GM21447 (cell line): ENCODE measurements around the gene COA5.
"Not testable (repeated sequence)": the region's sequence is repeated elsewhere in the genome, so short reads cannot be mapped to it uniquely, and the experiment has no call there.

Experiments
- ATAC-seq: cut with Tn5 transposase; IDR thresholded peaks from one replicate; pipeline ENCODE4 v1.9.1; 2021; ENCODE audit not compliant: unreplicated experiment

The COA5 gene

GRCh38 chr2:98607104-98607503 lies 1.2 kb downstream of the COA5 start:
- no peak for ATAC-seq

DNA sequence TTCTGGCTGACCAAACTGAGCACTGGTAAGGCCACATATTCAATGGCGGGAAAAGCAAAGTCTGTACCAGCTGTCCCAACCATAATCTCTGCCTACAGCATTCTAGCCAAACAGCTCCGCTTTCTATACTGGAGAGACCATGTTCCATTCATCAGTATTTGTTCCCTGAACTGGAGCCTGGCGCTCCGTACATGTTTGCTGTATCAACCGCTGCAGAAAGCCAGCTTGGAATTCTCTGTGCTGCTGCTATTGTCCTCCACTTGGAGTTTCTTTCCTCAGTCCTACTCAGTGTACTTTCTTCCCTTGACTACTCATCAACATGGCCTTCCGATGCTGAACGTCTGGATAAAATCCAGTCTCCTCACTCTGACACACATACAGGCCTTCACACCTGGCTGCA lies 1.9 kb downstream of the COA5 start:
- no peak for ATAC-seq

DNA sequence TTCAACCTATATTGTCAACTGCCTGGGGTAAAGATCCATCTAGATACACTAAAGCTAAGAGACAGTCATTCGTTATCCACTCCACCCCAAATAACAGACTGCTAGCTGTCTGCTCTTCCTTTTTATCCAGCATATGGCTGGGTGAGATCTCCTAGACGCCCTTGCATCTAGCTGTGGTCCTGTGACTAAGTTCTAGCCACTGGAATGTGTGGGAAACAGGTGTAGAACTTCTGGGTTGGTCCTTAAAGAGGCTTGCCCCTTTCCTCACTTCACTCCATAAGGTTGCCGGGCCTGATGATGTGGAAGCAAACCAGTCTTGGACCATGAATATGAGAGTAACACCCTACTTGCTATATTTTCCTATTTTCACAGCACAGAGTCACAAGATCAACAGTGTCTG lies 3.2 kb downstream of the COA5 start:
- no peak for ATAC-seq

- no peak for ATAC-seq
Measured at GRCh38 chr2:98604547-98604946, 3.8 kb downstream of the COA5 start.

- ATAC-seq = no peak
Measured at GRCh38 chr2:98601532-98602132, 6.7 kb downstream of the COA5 start.

DNA sequence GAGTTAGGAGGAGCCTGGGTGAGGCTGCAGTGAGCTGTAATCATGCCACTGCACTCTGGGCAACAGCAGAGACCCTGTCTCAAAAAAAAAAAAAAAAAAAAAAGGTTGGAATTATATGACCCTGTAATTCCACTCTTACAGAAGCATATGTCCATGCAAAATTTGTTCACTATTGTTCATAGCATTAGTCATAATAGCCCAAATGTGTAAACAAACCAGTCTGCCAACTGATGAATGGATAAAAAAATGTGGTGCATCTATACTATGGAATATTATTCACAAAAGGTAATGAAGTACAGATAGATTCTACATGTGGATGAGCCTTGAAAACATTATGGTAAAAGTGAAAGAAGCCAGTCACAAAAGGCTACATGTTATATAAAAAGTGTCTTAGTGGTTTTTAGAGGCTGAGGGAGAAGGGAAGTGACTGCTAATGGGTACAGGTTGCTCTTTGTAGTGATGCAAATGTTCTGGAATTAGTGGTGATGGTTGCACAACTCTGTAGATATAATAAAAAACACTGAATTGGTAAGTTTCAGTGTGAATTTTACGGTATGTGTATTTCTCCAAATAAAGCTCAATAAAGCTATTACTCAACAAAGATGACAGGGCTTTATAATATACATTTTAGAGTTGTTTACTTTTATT lies 9.4 kb downstream of the COA5 start:
- ATAC-seq = no peak

- not testable (repeated sequence) for ATAC-seq
Measured at GRCh38 chr2:98594665-98595064, 13.6 kb downstream of the COA5 start.

GRCh38 chr2:98592565-98592964 lies 15.7 kb downstream of the COA5 start:
- no peak for ATAC-seq

DNA sequence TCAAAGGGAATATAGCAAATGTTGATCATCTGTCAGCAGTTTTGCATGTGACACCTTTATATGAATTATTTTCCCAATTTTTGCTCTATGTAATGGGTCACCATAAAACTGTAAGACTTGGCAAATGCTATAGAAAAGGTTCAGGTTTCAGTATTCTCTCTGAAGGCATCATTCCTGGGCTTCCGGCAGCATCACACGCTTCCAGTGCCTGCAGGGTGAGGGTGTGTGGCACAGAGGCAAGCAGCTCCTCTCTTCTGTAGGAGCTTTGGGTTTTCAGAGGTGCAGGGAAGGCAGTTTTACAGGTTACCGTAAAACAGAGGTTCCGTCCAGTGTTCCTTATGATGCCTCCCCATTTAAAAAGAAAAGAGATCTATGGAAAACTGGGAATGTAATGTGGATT lies 18.8 kb downstream of the COA5 start:
- no peak for ATAC-seq

DNA sequence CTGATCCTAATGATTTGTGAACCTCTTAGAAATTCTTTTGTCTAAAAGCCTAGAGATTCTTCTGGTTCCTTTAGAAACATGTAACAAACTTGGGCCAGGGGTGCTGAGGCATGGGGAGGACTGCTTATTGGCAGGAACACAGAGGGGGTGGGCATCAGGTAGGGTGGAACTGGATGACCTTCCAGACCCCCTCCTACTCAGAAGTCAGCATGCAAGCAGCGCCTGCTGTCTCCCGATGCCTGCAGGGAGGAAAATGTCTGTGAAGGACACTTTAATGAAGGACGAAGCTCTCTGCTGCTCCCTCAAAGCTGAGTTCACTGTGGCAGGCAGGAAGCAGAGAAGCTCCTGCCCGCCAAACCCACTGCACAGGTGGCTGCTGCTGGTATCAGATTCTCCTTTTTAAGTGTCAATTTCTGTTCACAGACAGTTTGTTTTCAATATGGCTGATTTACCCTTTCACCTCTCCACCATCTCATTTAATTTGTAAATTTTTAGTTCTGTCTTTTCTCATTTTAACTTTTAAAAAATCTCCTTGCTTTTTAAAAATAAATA lies 19.4 kb downstream of the COA5 start:
- no peak for ATAC-seq

DNA sequence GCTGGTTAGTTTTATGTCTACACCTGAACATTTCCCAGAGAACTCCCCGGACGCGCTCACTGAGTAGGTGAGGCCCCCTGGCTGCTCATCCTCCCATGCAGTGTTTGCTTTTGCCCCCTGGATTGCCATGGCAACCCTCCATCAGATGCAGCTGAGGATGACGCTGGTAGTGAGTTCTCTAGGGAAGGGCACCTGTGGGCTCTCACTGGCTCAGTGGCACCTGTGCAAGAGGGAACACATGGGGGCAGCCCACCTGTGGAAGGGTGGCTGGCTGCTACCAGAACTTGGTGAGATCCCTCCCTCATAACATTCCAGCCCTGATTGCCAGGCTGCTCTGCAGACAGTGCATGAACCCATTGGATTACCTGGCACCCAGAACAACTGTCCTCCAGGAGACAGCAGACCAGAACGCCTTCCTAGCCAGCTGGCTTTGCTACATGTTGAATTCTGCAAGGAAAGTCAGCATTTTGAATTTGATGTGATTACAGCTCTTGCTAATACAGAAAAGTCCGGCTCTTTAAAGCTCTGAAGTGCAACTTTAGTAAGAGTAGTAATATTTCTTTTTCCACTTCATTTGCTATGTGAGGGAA lies 21.7 kb downstream of the COA5 start:
- no peak for ATAC-seq

DNA sequence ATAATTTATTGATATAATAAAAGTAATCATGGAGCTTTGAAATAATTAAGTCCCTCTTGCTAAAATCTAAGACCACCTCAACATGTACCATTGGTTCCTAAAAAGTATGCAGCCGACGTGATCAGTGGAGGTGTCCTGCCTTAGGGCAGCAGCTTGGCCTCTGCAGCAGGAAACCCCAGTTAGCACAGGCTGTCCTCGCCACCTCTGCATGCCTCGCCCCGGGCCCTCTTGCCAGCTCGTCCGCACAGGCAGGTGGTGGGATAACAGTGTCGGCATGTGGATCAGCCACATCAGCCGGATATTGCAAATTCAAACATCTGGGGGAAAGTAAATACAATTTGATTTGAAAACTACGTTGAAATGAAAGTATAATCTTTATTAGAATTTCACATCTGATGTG lies 22.9 kb downstream of the COA5 start:
- ATAC-seq = no peak

DNA sequence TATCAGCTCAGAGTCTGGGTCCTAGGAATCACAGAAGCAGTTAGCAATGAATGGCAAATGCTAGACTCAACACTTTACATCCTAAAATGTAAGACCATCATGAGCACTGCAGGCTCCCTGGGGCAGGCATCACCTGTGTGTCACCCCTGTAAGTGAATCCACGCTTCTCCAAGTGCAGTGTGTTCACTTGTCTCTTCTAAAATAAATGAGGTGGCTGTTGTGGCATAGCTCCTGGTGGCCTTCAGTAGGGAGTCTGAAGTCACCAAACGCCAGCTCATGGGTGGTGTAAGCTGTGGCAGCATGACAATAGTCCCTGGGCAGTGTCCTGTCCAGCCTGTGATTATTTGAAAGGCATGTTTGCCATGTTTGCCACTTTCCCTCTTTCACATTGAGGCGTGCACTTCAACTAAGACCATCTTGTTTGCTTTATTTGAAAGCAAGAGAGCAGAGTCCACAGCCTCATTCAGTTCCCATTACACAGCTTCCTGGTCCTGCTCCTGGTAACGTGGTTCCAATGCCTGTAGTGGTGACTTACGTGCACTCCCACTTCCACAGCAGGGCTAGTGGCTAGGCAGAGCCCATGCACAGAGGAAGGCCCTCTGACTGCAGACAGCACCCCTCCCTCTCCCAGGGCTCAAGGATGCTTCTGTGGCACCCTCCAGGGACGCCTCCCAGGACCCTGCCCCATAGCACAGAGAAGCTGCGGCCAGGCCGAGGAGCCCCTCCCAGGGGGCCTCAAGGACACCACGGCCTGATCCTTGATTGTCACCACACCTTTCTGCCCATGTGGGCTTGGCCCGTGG lies 24.3 kb downstream of the COA5 start:
- ATAC-seq = no peak

DNA sequence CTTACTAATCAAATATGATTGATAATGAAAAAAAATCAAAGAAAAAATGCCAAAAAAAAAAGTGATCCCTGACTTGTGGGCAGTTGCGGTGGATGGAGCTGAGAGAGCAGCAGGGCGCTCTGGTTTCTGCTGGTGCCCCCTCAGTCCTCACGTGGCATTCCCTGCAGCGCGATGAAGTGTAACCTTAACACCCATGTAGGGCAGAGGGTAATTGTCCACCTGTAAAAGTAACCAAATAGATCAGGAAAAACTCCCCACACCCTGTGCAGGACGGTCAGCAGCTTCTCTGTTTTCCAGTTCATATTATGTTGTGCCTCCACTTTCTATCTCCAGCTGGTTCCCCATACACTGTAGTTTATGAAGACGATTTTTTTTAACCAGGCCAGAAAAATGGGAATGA lies 25.0 kb downstream of the COA5 start:
- ATAC-seq = no peak

GRCh38 chr2:98582523-98582922 lies 25.8 kb downstream of the COA5 start:
- ATAC-seq = no peak

GRCh38 chr2:98580656-98581284 lies 27.5 kb downstream of the COA5 start:
- no peak for ATAC-seq

DNA sequence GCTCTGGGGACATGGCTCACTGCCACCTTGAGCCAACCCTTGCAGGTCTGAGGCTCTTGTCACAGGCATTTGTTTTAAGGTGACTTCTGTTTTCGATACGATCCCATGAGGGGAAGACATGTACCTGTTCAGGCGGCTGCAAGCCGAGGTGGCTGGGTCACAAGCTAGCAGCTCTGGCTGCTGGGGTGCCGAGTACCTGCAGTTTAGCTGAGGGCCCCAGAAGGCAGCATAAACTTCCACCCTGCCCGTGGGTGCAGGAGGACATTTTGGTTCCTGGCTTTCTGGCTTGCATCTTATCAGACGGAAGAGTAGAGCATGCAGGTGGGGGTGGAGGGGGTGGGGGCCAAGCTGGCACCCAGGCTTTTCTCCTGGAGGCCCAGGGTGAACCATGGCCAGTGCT lies 28.4 kb downstream of the COA5 start:
- no peak for ATAC-seq

DNA sequence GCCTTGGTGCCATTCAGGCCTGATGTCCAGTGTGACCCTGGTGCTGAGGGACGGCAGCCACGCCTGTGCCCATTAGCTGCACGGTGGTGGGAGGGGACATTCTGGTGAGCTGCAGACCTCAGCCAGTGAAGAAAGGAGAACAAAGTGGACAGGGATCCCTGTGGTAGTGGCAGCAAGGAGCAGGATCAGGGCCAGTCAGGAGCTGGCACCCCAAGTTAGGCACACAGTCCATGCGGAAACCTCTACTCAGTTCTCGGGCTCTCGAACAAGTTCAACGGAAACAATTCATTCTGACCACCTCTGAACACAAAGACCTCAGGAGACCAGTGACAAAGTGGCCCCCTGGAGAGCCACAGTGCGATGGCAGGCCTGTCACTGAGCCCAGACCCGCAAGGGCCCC lies 30.1 kb downstream of the COA5 start:
- ATAC-seq = no peak

DNA sequence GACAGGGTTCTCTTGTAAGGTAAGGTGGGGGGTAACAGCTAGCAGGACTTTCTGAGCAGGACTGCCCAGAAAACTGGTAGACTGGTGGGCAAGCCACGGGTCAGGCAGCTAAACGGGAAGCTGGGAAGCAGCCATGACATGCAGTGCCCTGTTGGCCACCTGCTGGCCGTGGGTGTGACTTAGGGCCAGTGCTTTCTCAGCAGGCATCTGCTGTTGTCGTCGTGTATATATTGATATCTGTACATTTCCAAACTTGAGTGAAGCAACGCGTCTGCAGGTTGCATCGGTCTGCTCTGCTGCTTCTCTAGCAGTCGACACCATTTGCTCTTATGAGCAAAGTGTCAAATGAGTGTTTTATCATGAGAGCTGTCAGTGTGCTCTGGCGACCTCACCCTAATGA lies 31.0 kb downstream of the COA5 start:
- no peak for ATAC-seq

- ATAC-seq = no peak
Measured at GRCh38 chr2:98576666-98577312, 31.5 kb downstream of the COA5 start.

GRCh38 chr2:98573426-98573825 lies 34.9 kb downstream of the COA5 start:
- no peak for ATAC-seq
